Heart left ventricle (tissue), 16 donors: ENCODE results near the gene TNFRSF14. TPM values are rescaled to one million over a fixed set of nuclear protein-coding genes. Genes with fewer than 3 reads are reported as not detected.

Experiments used
- ATAC-seq, 4 donors: fragments of 200-7000 bp; cut with Tn5 transposase; one replicate each; pipeline ENCODE4 v1.9.1; 2020 to 2022; ENCODE audit warnings: moderate library complexity in 4 of 4, mild to moderate bottlenecking in 3 of 4, moderate number of reproducible peaks in 1 of 4
- DNase-seq, 5 donors: peaks; one replicate each; pipeline ENCODE4 v3.0.0-alpha.2; 2020
- H3K27ac ChIP-seq, 12 donors: fragments of 200-600 bp; sonication (generic) in 4 of 12; one replicate each; pipeline versions ENCODE4 v1.5.0 to v1.8.0; 2016 to 2022; ENCODE audit warnings: mild to moderate bottlenecking in 2 of 12
- H3K27me3 ChIP-seq, 9 donors: fragments of 200-600 bp; sonication (generic) in 2 of 9; one replicate each; pipeline versions ENCODE4 v1.5.1 to v1.8.0; 2016 to 2022; ENCODE audit warnings: mild to moderate bottlenecking in 3 of 9
- H3K36me3 ChIP-seq, 9 donors: fragments of 200-600 bp; sonication (generic) in 2 of 9; one replicate each; pipeline versions ENCODE4 v1.5.0 to v1.8.0; 2018 to 2022; ENCODE audit warnings: mild to moderate bottlenecking in 2 of 9
- H3K4me1 ChIP-seq, 12 donors: fragments of 200-600 bp; sonication (generic) in 4 of 12; one replicate each; pipeline versions ENCODE4 v1.5.0 to v1.8.0; 2016 to 2022; ENCODE audit warnings: mild to moderate bottlenecking in 3 of 12
- H3K4me3 ChIP-seq, 12 donors: fragments of 200-600 bp; sonication (generic) in 4 of 12; one replicate each; pipeline versions ENCODE4 v1.5.0 to v1.8.0; 2017 to 2022; ENCODE audit warnings: mild to moderate bottlenecking in 9 of 12, moderate library complexity in 4 of 12
- H3K9me3 ChIP-seq, 12 donors: fragments of 200-600 bp; sonication (generic) in 4 of 12; one replicate each; pipeline versions ENCODE4 v1.5.0 to v1.8.0; 2016 to 2022; ENCODE audit warnings: mild to moderate bottlenecking in 1 of 12
- POLR2A ChIP-seq, 2 donors: fragments of 450-650 bp; IDR thresholded peaks; one replicate each; pipeline ENCODE4 v1.6.1; 2017; ENCODE audit warnings: antibody characterized with exemption in 2 of 2, mild to moderate bottlenecking in 2 of 2, moderate library complexity in 2 of 2
- WGBS, 4 donors: extraction: QIAGEN DNeasy Blood & Tissue Kit in 2 of 4; methylation state at CpG; one replicate each; pipeline versions ENCODE4 v1.1.5 to v1.1.7; 2013 to 2018; 5-methylcytosine and 5-hydroxymethylcytosine counted together
- intact Hi-C, 10 donors: fragments of 100-400 bp; cut with DNase I; formaldehyde crosslinking; loops; one replicate each; pipeline versions ENCODE4 v1.11.1 to v1.14.2; 2022
- polyA plus RNA-seq, 2 donors: library from polyadenylated mRNA; stranded (reverse); fragments of 200-250 nt; gene quantifications; one replicate each; pipeline ENCODE4 v1.2.3, GENCODE V29; 2013
- total RNA-seq, 9 donors: library from RNA; depleted of rRNA in 2 of 9; stranded (reverse); fragments of >200 nt in 2 of 9; fragmentation: NEBNext Ultra II Directional in 3 of 9; extraction: Animal tissue kit (Norgen Biotek cat#: 25700) in 3 of 9; gene quantifications; one replicate each; pipeline versions ENCODE4 v1.1.0 to v1.2.4, GENCODE V29; 2016 to 2023
- TF ChIP-seq, protein P1 (sequence below), 12 donors: fragments of 200-600 bp; sonication (generic) in 4 of 12; IDR thresholded peaks; one replicate each; pipeline versions ENCODE4 v1.5.0 to v1.8.0; 2018 to 2022; ENCODE audit warnings: antibody characterized with exemption in 12 of 12, mild to moderate bottlenecking in 5 of 12
- donor health status: ischemic (EF 13 %, LVEDD 7.1; RV severe dilation, severe dysfunction).
- donor health status: healthy with polysubstance abuse.
- donor health status: DM: no; HTN: yes; CAD: no.
- donor health status: DM: no; HTN: no; CAD: no.
- donor health status: ischemic (EF 25% LVEDD 6.9; RV normal size, moderate dysfunction).
- donor health status: ischemic (EF 25% LVEDD 5.7; RV mildly dilated, moderate dysfunction).
- donor health status: healthy.
- donor health status: DM: yes; HTN: yes; CAD: no.
- donor health status: ischemic (EF 35%, LVEDD 5.7; RV mildly dilated, moderate dysfunction).
- donor health status: nonischemic (EF 11% LVEDD 7.7; RV severe dilation, severe dysfunction).
- donor health status: DM: yes; HTN: yes; CAD: no.
- donor health status: PGD.
- donor health status: ischemic (EF 29% LVEDD 5.4; RV normal size, mild dysfunction).
- donor health status: nonischemic (EF 23%, LVEDD 6.1; RV moderate dilation, normal function).

Gene TNFRSF14
- total and polyA plus RNA-seq, 11 donors, result 7.8 to 70.8 (median 14.3) TPM

- intact Hi-C loops, result no loop called here
These were observed 50.3 kb downstream of the TNFRSF14 start for GRCh38 chr1:2606396-2606880.

GRCh38 chr1:2606881-2607621 is 50.9 kb downstream of the TNFRSF14 start:
- H3K4me1 ChIP-seq, result peaks cover 0 to 10% (median 2%) of the 10 kb centered on the region in 12 donors
- no peak overlapping the region for H3K4me3 ChIP-seq
- no peak for TF ChIP-seq POLR2A (IDR thresholded peaks at IDR 0.05)
- TF ChIP-seq, protein P1, sequence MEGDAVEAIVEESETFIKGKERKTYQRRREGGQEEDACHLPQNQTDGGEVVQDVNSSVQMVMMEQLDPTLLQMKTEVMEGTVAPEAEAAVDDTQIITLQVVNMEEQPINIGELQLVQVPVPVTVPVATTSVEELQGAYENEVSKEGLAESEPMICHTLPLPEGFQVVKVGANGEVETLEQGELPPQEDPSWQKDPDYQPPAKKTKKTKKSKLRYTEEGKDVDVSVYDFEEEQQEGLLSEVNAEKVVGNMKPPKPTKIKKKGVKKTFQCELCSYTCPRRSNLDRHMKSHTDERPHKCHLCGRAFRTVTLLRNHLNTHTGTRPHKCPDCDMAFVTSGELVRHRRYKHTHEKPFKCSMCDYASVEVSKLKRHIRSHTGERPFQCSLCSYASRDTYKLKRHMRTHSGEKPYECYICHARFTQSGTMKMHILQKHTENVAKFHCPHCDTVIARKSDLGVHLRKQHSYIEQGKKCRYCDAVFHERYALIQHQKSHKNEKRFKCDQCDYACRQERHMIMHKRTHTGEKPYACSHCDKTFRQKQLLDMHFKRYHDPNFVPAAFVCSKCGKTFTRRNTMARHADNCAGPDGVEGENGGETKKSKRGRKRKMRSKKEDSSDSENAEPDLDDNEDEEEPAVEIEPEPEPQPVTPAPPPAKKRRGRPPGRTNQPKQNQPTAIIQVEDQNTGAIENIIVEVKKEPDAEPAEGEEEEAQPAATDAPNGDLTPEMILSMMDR (IDR thresholded peaks at IDR 0.05), result no peak
- peak overlapping the region in 1 of 12 donors; percentile 43 for H3K27ac ChIP-seq
- WGBS, 4 donors, result 68 to 74% (median 71%) methylated on average over 25 to 36 of the region's 36 CpGs
- H3K27me3 ChIP-seq, result peaks cover 0 to 44% (median 4%) of the 10 kb centered on the region in 9 donors
- peak in 3 of 5 donors; percentile 16 to 50 (median 27) for DNase-seq
- intact Hi-C loops, result no loop called here
- ATAC-seq, result no peak
- no peaks in the 10 kb centered on the region for H3K9me3 ChIP-seq
- H3K36me3 ChIP-seq, result no peaks in the 10 kb centered on the region

More at GRCh38 chr1:2606396-2606880, 50.3 kb downstream of the TNFRSF14 start:
- Histone ChIP-seq H3K27ac (no peak overlapping the region), H3K9me3 (no peaks in the 10 kb centered on the region), H3K27me3 (peaks cover 0 to 38% (median 4%) of the 10 kb centered on the region in 9 donors), H3K4me3 (no peak overlapping the region), H3K4me1 (peaks cover 0 to 10% (median 2%) of the 10 kb centered on the region in 12 donors), H3K36me3 (no peaks in the 10 kb centered on the region)
- TF ChIP-seq, protein P1 (IDR thresholded peaks at IDR 0.05), result no peak
- TF ChIP-seq POLR2A (IDR thresholded peaks at IDR 0.05), result no peak
- 79 to 85% (median 83%) methylated on average over 6 to 15 of the region's 15 CpGs for WGBS, 4 donors
- ATAC-seq (no peak), DNase-seq (peak in 2 of 5 donors; percentile 17 to 49)

- WGBS, 4 donors, result 37 to 62% (median 52%) methylated on average over 9 to 13 of the region's 13 CpGs
- Histone ChIP-seq H3K36me3 (no peaks in the 10 kb centered on the region), H3K4me3 (no peak overlapping the region), H3K27ac (peak overlapping the region in 1 of 12 donors; percentile 43), H3K9me3 (no peaks in the 10 kb centered on the region), H3K27me3 (peaks cover 0 to 43% (median 4%) of the 10 kb centered on the region in 9 donors), H3K4me1 (peaks cover 0 to 10% (median 2%) of the 10 kb centered on the region in 12 donors)
- DNase-seq, result peak in 3 of 5 donors; percentile 18 to 85 (median 72)
- peak; percentile 55 to 87 (median 64) for ATAC-seq
- TF ChIP-seq POLR2A (IDR thresholded peaks at IDR 0.05), result no peak
- intact Hi-C loops, result no loop called here
These were observed 51.5 kb downstream of the TNFRSF14 start for GRCh38 chr1:2607641-2608091.

DNA sequence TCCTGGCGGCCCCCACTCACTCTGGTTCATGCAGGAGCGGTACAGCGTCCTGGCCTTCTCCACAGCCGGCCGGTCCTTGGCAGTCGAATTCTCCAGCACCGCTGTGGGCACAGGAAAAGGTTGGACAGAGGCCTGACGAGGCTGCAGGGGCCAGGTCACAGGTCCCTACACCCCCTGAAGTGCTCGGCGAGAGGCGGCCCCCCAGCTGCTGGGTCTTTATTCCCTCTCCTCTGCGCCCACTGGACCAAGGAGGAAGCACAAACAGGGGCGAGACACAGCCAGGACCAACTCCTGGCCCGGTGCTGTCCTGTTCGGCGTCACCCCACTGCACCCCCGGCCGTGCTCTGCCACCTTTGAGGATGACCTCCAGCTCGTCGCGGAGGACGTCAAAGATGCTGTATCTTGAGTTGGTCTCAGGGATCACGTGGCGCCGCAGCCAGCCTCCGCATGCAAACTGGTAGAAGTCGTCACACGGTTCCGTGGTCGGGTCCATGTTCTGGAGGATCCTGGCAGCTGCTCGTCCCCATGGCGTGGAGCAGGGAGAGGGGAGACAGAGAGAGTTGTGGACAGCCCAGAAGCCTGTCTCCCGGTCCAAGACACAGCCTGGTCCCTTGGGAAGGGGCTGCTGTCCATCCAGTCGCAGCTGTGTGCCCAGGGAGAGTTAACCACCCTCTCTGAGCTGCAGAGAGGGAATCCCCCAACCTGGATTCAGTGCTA is 53.3 kb downstream of the TNFRSF14 start:
- ATAC-seq (no peak), DNase-seq (peak in 2 of 5 donors; percentile 23 to 50)
- 83 to 86% (median 84%) methylated on average over 6 to 34 of the region's 34 CpGs for WGBS, 4 donors
- peaks cover 0 to 28% (median 0%) of the 10 kb centered on the region in 9 donors for H3K27me3 ChIP-seq
- H3K27ac ChIP-seq, result no peak overlapping the region
- H3K4me3 ChIP-seq, result no peak overlapping the region
- no peaks in the 10 kb centered on the region for H3K36me3 ChIP-seq
- no peak for TF ChIP-seq POLR2A (IDR thresholded peaks at IDR 0.05)
- TF ChIP-seq, protein P1 (IDR thresholded peaks at IDR 0.05), result no peak
- peaks cover 0 to 15% (median 8%) of the 10 kb centered on the region in 12 donors for H3K9me3 ChIP-seq
- intact Hi-C loops, result no loop called here
- H3K4me1 ChIP-seq, result peaks cover 0 to 10% (median 2%) of the 10 kb centered on the region in 12 donors
